Right ventricle myocardium superior (tissue), 1 donor: ENCODE results near the gene F7. TPM values are rescaled to one million over a fixed set of nuclear protein-coding genes. Genes with fewer than 3 reads are reported as not detected.

ENCODE experiments used
- ATAC-seq: fragments of 200-7000 bp; cut with Tn5 transposase; one replicate; pipeline ENCODE4 v1.9.1; 2020; ENCODE audit warnings: mild to moderate bottlenecking; ENCODE audit not compliant: poor library complexity
- DNase-seq: peaks from one replicate; pipeline ENCODE4 v3.0.0-alpha.2; 2020
- intact Hi-C: fragments of 100-400 bp; cut with DNase I; formaldehyde crosslinking; loops from one replicate; pipeline ENCODE4 v1.11.2; 2022
- total RNA-seq: library from RNA; stranded (reverse); fragmentation: NEBNext Ultra II Directional; extraction: Animal tissue kit (Norgen Biotek cat#: 25700); gene quantifications from one replicate; pipeline ENCODE4 v1.2.1, GENCODE V29; 2021
- donor health status: DM: no; HTN: yes; CAD: no; lungs with severe emphysema.

F7 gene
- total RNA-seq, 1 donor from 2014 or later: 0.08 TPM

- intact Hi-C loops: no loop called here
- ATAC-seq (peak; percentile 92), DNase-seq (peak; percentile 85)
Observed at GRCh38 chr13:113122550-113123225, 17.1 kb downstream of the F7 start, which contains the start of gene F10. TSS of gene F10 (plus strand) at chr13:113122799. CDS start at chr13:113122856, 57 bp downstream.

- no peak for ATAC-seq
Observed at GRCh38 chr13:113123226-113124201, 17.9 kb downstream of the F7 start.

GRCh38 chr13:113124211-113124970 lies 18.8 kb downstream of the F7 start:
- intact Hi-C loops: no loop called here
- ATAC-seq (no peak), DNase-seq (no peak)

More at GRCh38 chr13:113123226-113124201, 17.9 kb downstream of the F7 start:
- DNase-seq: no peak
- intact Hi-C loops: no loop called here

GRCh38 chr13:113125506-113126264 lies 20.1 kb downstream of the F7 start:
- no peak for DNase-seq
- intact Hi-C loops: no loop called here
- no peak for ATAC-seq

GRCh38 chr13:113126265-113127150 lies 20.9 kb downstream of the F7 start:
- DNase-seq (no peak), ATAC-seq (no peak)
- intact Hi-C loops: no loop called here

- DNase-seq (no peak), ATAC-seq (peak; percentile 37)
- intact Hi-C loops: no loop called here
Observed at GRCh38 chr13:113129480-113129879, 23.9 kb downstream of the F7 start.

GRCh38 chr13:113129921-113130750 lies 24.5 kb downstream of the F7 start:
- DNase-seq (peak; percentile 60), ATAC-seq (peak; percentile 73)
- intact Hi-C loops: no loop called here

- no peak for ATAC-seq
- no peak for DNase-seq
Observed at GRCh38 chr13:113135281-113135760, 29.7 kb downstream of the F7 start.

GRCh38 chr13:113137691-113138298 lies 32.2 kb downstream of the F7 start:
- ATAC-seq (no peak), DNase-seq (no peak)
- intact Hi-C loops: no loop called here

More at GRCh38 chr13:113135281-113135760, 29.7 kb downstream of the F7 start:
- intact Hi-C loops: no loop called here

- intact Hi-C loops: no loop called here
- no peak for ATAC-seq
- DNase-seq: no peak
Observed at GRCh38 chr13:113138792-113139551, 33.4 kb downstream of the F7 start.

GRCh38 chr13:113139577-113139976 lies 34.0 kb downstream of the F7 start:
- DNase-seq (no peak), ATAC-seq (no peak)
- intact Hi-C loops: no loop called here

GRCh38 chr13:113140677-113141600 lies 35.3 kb downstream of the F7 start:
- intact Hi-C loops: no loop called here
- no peak for DNase-seq

GRCh38 chr13:113141601-113141970 lies 36.0 kb downstream of the F7 start:
- DNase-seq (no peak), ATAC-seq (no peak)
- intact Hi-C loops: no loop called here

More at GRCh38 chr13:113140677-113141600, 35.3 kb downstream of the F7 start:
- ATAC-seq: no peak

GRCh38 chr13:113142876-113143275 lies 37.3 kb downstream of the F7 start:
- no peak for DNase-seq
- intact Hi-C loops: no loop called here
- no peak for ATAC-seq
